Trophoblast cell (in vitro differentiated cells and primary cell): Measurements from ENCODE around the gene ACO1.

Experiments used
- DNase-seq, 2 donors: peaks; one replicate each; pipeline ENCODE4 v3.0.0-alpha.2; 2016
- H2AFZ ChIP-seq: 2 replicates; pipeline ENCODE4 v1.6.1; 2013; ENCODE audit warnings: low read length, moderate library complexity, mild to moderate bottlenecking; ENCODE audit not compliant: insufficient read depth, poor library complexity
- H2AK5ac ChIP-seq: 2 replicates; pipeline ENCODE4 v1.6.1; 2013; ENCODE audit warnings: mild to moderate bottlenecking, low read length
- H2BK120ac ChIP-seq: 2 replicates; pipeline ENCODE4 v1.6.1; 2013; ENCODE audit warnings: low read length, mild to moderate bottlenecking, moderate library complexity; ENCODE audit not compliant: insufficient read depth, poor library complexity
- H2BK12ac ChIP-seq: 2 replicates; pipeline ENCODE4 v1.6.1; 2013; ENCODE audit warnings: mild to moderate bottlenecking, low read length, moderate library complexity
- H2BK5ac ChIP-seq: 2 replicates; pipeline ENCODE4 v1.6.1; 2013; ENCODE audit warnings: low read length, low read depth, moderate library complexity, mild to moderate bottlenecking; ENCODE audit not compliant: poor library complexity
- H3K14ac ChIP-seq: 2 replicates; pipeline ENCODE4 v1.6.1; 2013; ENCODE audit warnings: mild to moderate bottlenecking, low read length
- H3K18ac ChIP-seq: 2 replicates; pipeline ENCODE4 v1.6.1; 2013; ENCODE audit warnings: mild to moderate bottlenecking, low read length
- H3K23ac ChIP-seq: 2 replicates; pipeline ENCODE4 v1.6.1; 2013; ENCODE audit warnings: low read length
- H3K27ac ChIP-seq: 2 replicates; pipeline ENCODE4 v1.5.1; 2013; ENCODE audit warnings: low read depth, mild to moderate bottlenecking, inconsistent platforms, low read length, moderate library complexity
- H3K27me3 ChIP-seq: 2 replicates; pipeline ENCODE4 v1.6.1; 2013; ENCODE audit warnings: inconsistent platforms, mild to moderate bottlenecking, low read length, moderate library complexity; ENCODE audit not compliant: insufficient read depth
- H3K36me3 ChIP-seq, 2 experiments: 1 replicate in 1 of 2; 2 replicates in 1 of 2; pipeline ENCODE4 v1.6.1; 2013; ENCODE audit warnings: low read length in 2 of 2, mild to moderate bottlenecking in 2 of 2, moderate library complexity in 1 of 2; ENCODE audit not compliant: insufficient read depth in 2 of 2, control insufficient read depth in 1 of 2
- H3K4ac ChIP-seq: 2 replicates; pipeline ENCODE4 v1.6.1; 2013; ENCODE audit warnings: low read depth, mild to moderate bottlenecking, low read length, moderate library complexity
- H3K4me1 ChIP-seq, 2 experiments: 1 replicate in 1 of 2; 2 replicates in 1 of 2; pipeline ENCODE4 v1.6.1; 2013; ENCODE audit warnings: low read length in 2 of 2, mild to moderate bottlenecking in 2 of 2, moderate library complexity in 1 of 2; ENCODE audit not compliant: insufficient read depth in 2 of 2, control insufficient read depth in 1 of 2
- H3K4me2 ChIP-seq: 2 replicates; pipeline ENCODE4 v1.6.1; 2013; ENCODE audit warnings: inconsistent platforms, mild to moderate bottlenecking, low read length, moderate library complexity
- H3K4me3 ChIP-seq: 2 replicates; pipeline ENCODE4 v1.5.1; 2013; ENCODE audit warnings: mild to moderate bottlenecking, low read depth, low read length, inconsistent platforms
- H3K79me1 ChIP-seq: one replicate; pipeline ENCODE4 v1.6.1; 2013; ENCODE audit warnings: low read length
- H3K79me2 ChIP-seq: 2 replicates; pipeline ENCODE4 v1.6.1; 2013; ENCODE audit warnings: low read length, mild to moderate bottlenecking; ENCODE audit not compliant: control insufficient read depth, insufficient read depth, poor library complexity
- H3K9ac ChIP-seq: 2 replicates; pipeline ENCODE4 v1.6.1; 2013; ENCODE audit warnings: mild to moderate bottlenecking, low read length
- H3K9me3 ChIP-seq: 2 replicates; pipeline ENCODE4 v1.6.1; 2013; ENCODE audit warnings: low read depth, mild to moderate bottlenecking, control low read depth, inconsistent platforms, low read length; ENCODE audit not compliant: insufficient read depth
- H4K12ac ChIP-seq: 2 replicates; pipeline ENCODE4 v1.6.1; 2013; ENCODE audit warnings: low read depth, mild to moderate bottlenecking, low read length, moderate library complexity
- H4K8ac ChIP-seq: 2 replicates; pipeline ENCODE4 v1.6.1; 2013; ENCODE audit warnings: low read depth, mild to moderate bottlenecking, low read length, moderate library complexity
- H4K91ac ChIP-seq: one replicate; pipeline ENCODE4 v1.6.1; 2013; ENCODE audit warnings: low read depth, mild to moderate bottlenecking, low read length, moderate library complexity
- WGBS: extraction: QIAGEN DNeasy Blood & Tissue Kit; methylation state at CpG from one replicate; pipeline ENCODE4 v1.1.7; 2013; ENCODE audit warnings: missing lambda C conversion rate; ENCODE audit not compliant: insufficient read length, insufficient coverage; ENCODE audit errors: extremely low coverage; 5-methylcytosine and 5-hydroxymethylcytosine counted together

ACO1 gene

GRCh38 chr9:32382565-32383320, 1.7 kb upstream of the ACO1 start:
- H3K4me2 ChIP-seq: no peak overlapping the region
- no peak overlapping the region for H3K27ac ChIP-seq
- no peak overlapping the region for H2BK120ac ChIP-seq
- no peaks in the 10 kb centered on the region for H3K9me3 ChIP-seq
- no peak overlapping the region for H3K14ac ChIP-seq
- no peak overlapping the region for H2BK12ac ChIP-seq
- H3K4me1 ChIP-seq: no peaks in the 10 kb centered on the region
- no peak overlapping the region for H2AFZ ChIP-seq
- H3K23ac ChIP-seq: no peak overlapping the region
- H3K9ac ChIP-seq: no peak overlapping the region
- H4K12ac ChIP-seq: no peak overlapping the region
- peaks cover 4% of the 10 kb centered on the region for H3K79me1 ChIP-seq
- H2BK5ac ChIP-seq: no peak overlapping the region
- no peaks in the 10 kb centered on the region for H3K36me3 ChIP-seq
- H3K4ac ChIP-seq: no peak overlapping the region
- no peaks in the 10 kb centered on the region for H3K79me2 ChIP-seq
- H3K18ac ChIP-seq: no peak overlapping the region
- no peak overlapping the region for H3K4me3 ChIP-seq
- H4K8ac ChIP-seq: no peak overlapping the region
- WGBS: no CpG with 5 or more reads among the region's 14 CpGs
- no peaks in the 10 kb centered on the region for H3K27me3 ChIP-seq
- H4K91ac ChIP-seq: no peak overlapping the region
- no peak for DNase-seq
- H2AK5ac ChIP-seq: no peak overlapping the region

GRCh38 chr9:32384002-32384363, 460 bp upstream of the ACO1 start:
- H3K27ac ChIP-seq: no peak overlapping the region
- H2AFZ ChIP-seq: peak overlapping the region; percentile 46
- no peaks in the 10 kb centered on the region for H3K36me3 ChIP-seq
- no peak for DNase-seq
- H2BK12ac ChIP-seq: no peak overlapping the region
- H3K9ac ChIP-seq: no peak overlapping the region
- H2AK5ac ChIP-seq: no peak overlapping the region
- no peak overlapping the region for H3K14ac ChIP-seq
- H3K4me3 ChIP-seq: peak overlapping the region; percentile 91
- no peaks in the 10 kb centered on the region for H3K27me3 ChIP-seq
- H3K79me2 ChIP-seq: no peaks in the 10 kb centered on the region
- no peak overlapping the region for H2BK120ac ChIP-seq
- no peak overlapping the region for H3K4ac ChIP-seq
- H3K18ac ChIP-seq: no peak overlapping the region
- peak overlapping the region; percentile 24 for H4K8ac ChIP-seq
- no peaks in the 10 kb centered on the region for H3K9me3 ChIP-seq
- no peak overlapping the region for H4K91ac ChIP-seq
- H2BK5ac ChIP-seq: no peak overlapping the region
- H4K12ac ChIP-seq: no peak overlapping the region
- H3K4me1 ChIP-seq: no peaks in the 10 kb centered on the region
- peak overlapping the region; percentile 95 for H3K4me2 ChIP-seq
- peaks cover 4% of the 10 kb centered on the region for H3K79me1 ChIP-seq
- no peak overlapping the region for H3K23ac ChIP-seq
- WGBS: no CpG with 5 or more reads among the region's 13 CpGs

- Histone ChIP-seq H3K27ac (no peak overlapping the region), H3K4ac (no peak overlapping the region), H3K9ac (peak overlapping the region; percentile 71), H4K12ac (no peak overlapping the region), H3K18ac (no peak overlapping the region), H3K79me1 (peaks cover 4% of the 10 kb centered on the region), H2BK12ac (no peak overlapping the region), H3K4me2 (peak overlapping the region; percentile 95), H2BK5ac (no peak overlapping the region), H3K4me1 (no peaks in the 10 kb centered on the region), H2AFZ (peak overlapping the region; percentile 86), H2AK5ac (no peak overlapping the region), H4K91ac (no peak overlapping the region), H3K27me3 (no peaks in the 10 kb centered on the region), H2BK120ac (no peak overlapping the region), H3K4me3 (peak overlapping the region; percentile 91), H3K9me3 (no peaks in the 10 kb centered on the region), H3K79me2 (no peaks in the 10 kb centered on the region), H3K36me3 (no peaks in the 10 kb centered on the region), H4K8ac (no peak overlapping the region), H3K23ac (no peak overlapping the region), H3K14ac (no peak overlapping the region)
- no CpG with 5 or more reads among the region's 2 CpGs for WGBS
- DNase-seq: no peak
These were observed 875 bp downstream of the ACO1 start for GRCh38 chr9:32385152-32385884.

GRCh38 chr9:32385885-32386283, 1.4 kb downstream of the ACO1 start:
- Histone ChIP-seq H4K12ac (no peak overlapping the region), H3K23ac (no peak overlapping the region), H2BK5ac (no peak overlapping the region), H4K91ac (no peak overlapping the region), H3K79me1 (peaks cover 4% of the 10 kb centered on the region), H3K18ac (no peak overlapping the region), H4K8ac (no peak overlapping the region), H3K4ac (no peak overlapping the region), H3K27me3 (no peaks in the 10 kb centered on the region), H2BK12ac (no peak overlapping the region), H2AK5ac (no peak overlapping the region), H3K9me3 (no peaks in the 10 kb centered on the region), H3K4me1 (no peaks in the 10 kb centered on the region), H3K79me2 (no peaks in the 10 kb centered on the region), H2AFZ (no peak overlapping the region), H2BK120ac (no peak overlapping the region), H3K9ac (no peak overlapping the region), H3K4me2 (no peak overlapping the region), H3K27ac (no peak overlapping the region), H3K4me3 (no peak overlapping the region), H3K36me3 (no peaks in the 10 kb centered on the region), H3K14ac (no peak overlapping the region)
- WGBS: no CpG with 5 or more reads among the region's 3 CpGs
- DNase-seq: no peak
